ENCODE results near the gene VPS51. TPM values are rescaled to one million over a fixed set of nuclear protein-coding genes. Genes with fewer than 3 reads are reported as not detected.

VPS51 gene
- 48.6 and 156 TPM in 2 replicates for total RNA-seq (2011; cell fraction: chromatin; rRNA removed; ENCODE audit: low replicate concordance)
- total RNA-seq (2011; cell fraction: nucleolus; rRNA removed), result 126 and 134 TPM in 2 replicates
- 68.7 and 73.5 TPM in 2 replicates for total RNA-seq (2011; cell fraction: nucleoplasm; rRNA removed)
- total RNA-seq (2014; rRNA removed), result 143 and 215 TPM in 2 replicates
- 16.9 and 20.6 TPM in 2 replicates for total RNA-seq (2014; rRNA removed; fragmentation: Illumina TruSeq; extraction: Trizol)
- total RNA-seq (2015; rRNA removed; fragmentation: Illumina TruSeq; extraction: Trizol), result 40.6 and 46.8 TPM in 2 replicates
- 89.3 and 103 TPM in 2 replicates for total RNA-seq (2021)
- polyA plus RNA-seq (2011; rRNA removed), result 49.7 and 83.5 TPM in 2 replicates
- 68.7 and 145 TPM in 2 replicates for polyA plus RNA-seq (2011; cell fraction: cytosol; rRNA removed)
- polyA plus RNA-seq (2011; cell fraction: nucleus; rRNA removed), result 135 and 175 TPM in 2 replicates
- 89.1 and 104 TPM in 2 replicates for polyA plus RNA-seq (2012)
- 22.2 and 49.8 TPM in 2 replicates for polyA plus RNA-seq (2014; fragmentation: Illumina TruSeq; extraction: Trizol)
- polyA plus RNA-seq (2014; fragmentation: Nextera tagmentation; extraction: Ambion mirVana), result 1 to 10 TPM; 1.8 to 2.9 TPM
- 73.2 and 126 TPM in 2 replicates for polyA plus RNA-seq (2014; rRNA removed)
- 48.0 and 66.9 TPM in 2 replicates for polyA minus RNA-seq (2011; rRNA and poly(A)+ RNA removed)
- polyA minus RNA-seq (2011; cell fraction: cytosol; rRNA and poly(A)+ RNA removed), result 120 and 159 TPM in 2 replicates
- 55.3 and 62.1 TPM in 2 replicates for polyA minus RNA-seq (2011; cell fraction: nucleus; rRNA and poly(A)+ RNA removed)
- Bru-seq, nascent RNA, result percentile 78 among the genes with signal in this experiment
- percentile 71 among the genes with signal in this experiment for BruChase-seq, experiment 1, labeled RNA remaining after a 2-hour chase
- BruChase-seq, experiment 2, labeled RNA remaining after a 6-hour chase, result percentile 72 among the genes with signal in this experiment
- long read RNA-seq, experiment 1, transcript VPS51-201 (10 exons, 2,714 nt), result major isoform, 169 of 318 reads
- long read RNA-seq, experiment 1, partial matches to known transcripts, result 116 of 318 reads
- long read RNA-seq, experiment 1, other reads (novel, unspliced or antisense), result 33 of 318 reads
- long read RNA-seq, experiment 2, transcript VPS51-201 (10 exons, 2,714 nt), result major isoform, 49 of 106 reads
- long read RNA-seq, experiment 2, partial matches to known transcripts, result 30 of 106 reads
- long read RNA-seq, experiment 2, other reads (novel, unspliced or antisense), result 25 of 106 reads
- long read RNA-seq, experiment 3, transcript VPS51-201 (10 exons, 2,714 nt), result major isoform, 54 of 71 reads
- long read RNA-seq, experiment 3, partial matches to known transcripts, result 14 of 71 reads
- long read RNA-seq, experiment 3, other reads (novel, unspliced or antisense), result 3 of 71 reads

DNA sequence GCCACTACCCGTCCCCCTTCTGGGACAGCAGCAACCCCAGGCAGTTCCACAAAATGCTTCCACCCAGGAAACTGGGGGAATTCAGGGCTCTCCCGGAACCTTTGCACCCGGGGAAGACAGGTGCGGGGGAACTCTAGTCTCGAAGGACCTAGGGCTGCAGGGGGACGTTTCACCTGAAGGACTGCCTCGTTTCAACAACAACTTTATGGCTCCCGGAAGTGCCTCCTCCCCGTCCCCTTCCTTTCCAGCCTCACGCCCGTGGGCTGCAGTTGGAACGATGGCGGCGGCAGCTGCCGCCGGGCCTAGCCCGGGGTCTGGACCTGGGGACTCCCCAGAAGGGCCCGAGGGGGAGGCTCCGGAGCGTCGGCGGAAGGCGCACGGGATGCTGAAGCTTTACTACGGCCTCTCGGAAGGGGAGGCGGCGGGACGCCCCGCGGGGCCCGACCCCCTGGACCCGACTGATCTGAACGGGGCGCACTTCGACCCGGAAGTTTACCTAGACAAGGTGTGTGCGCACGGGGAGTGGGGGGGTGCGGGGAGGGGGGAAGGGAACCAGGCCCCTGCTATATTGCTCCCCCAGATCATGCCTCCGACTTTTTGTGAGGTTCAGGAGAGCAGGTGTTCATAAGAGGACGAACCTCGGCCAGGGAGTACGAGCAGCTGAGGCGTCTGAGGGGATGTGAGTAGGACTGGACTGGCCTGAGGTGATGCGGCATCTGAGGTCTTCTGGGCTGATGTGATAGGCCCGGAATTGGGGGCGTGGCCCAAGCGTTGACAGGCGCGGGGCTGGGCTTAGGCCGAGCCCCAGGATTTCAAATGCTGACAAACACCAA lies at the start of gene VPS51:
Gene VPS51 (plus strand): TSS at position 241 of the 833 bp plus-strand sequence. CDS start 37 bp downstream, at position 278.
- Histone ChIP-seq H3K4me1 (replicated peaks in 1 of 2; ENCODE audit: control insufficient read depth in 2 of 2, insufficient read depth in 2 of 2, low read length in 2 of 2) (peaks cover 11 to 14% of the 10 kb centered on the region in 2 experiments; a peak in 4 of 5 replicates), H3K27me3 (ENCODE audit: control insufficient read depth in 2 of 2, insufficient read depth in 2 of 2, low read length in 2 of 2) (no peaks in the 10 kb centered on the region), H3K9me3 (replicated peaks; ENCODE audit: control insufficient read depth, insufficient read depth, low read depth, low read length) (no peaks in the 10 kb centered on the region), H3K9ac (ENCODE audit: insufficient read depth in 1 of 2, low read depth in 2 of 2, low read length in 2 of 2) (peak within 1 kb of the TSS; percentile 75 to 90), H3K27ac (ENCODE audit: extremely low read depth, low read depth, low read length) (peak within 1 kb of the TSS; percentile 81), H3K9me1 (ENCODE audit: control insufficient read depth, insufficient read depth, low read length) (no peaks in the 10 kb centered on the region), H3K79me2 (ENCODE audit: control insufficient read depth, insufficient read depth, low read length) (peaks cover 16% of the 10 kb centered on the region), H2AFZ (ENCODE audit: low read depth, low read length) (peak within 1 kb of the TSS; percentile 100), H3K36me3 (ENCODE audit: control insufficient read depth, insufficient read depth, low read length) (peaks cover 16% of the 10 kb centered on the region; the same call in 2 of the 3 replicates), H3K4me2 (ENCODE audit: insufficient read depth, low read length) (peak within 1 kb of the TSS; percentile 80), H3K4me3 (peak within 1 kb of the TSS; percentile 78), H4K20me1 (replicated peaks; ENCODE audit: control insufficient read depth, insufficient read depth, low read length) (no peaks in the 10 kb centered on the region)
- TSS peak; percentile 62 for BruUV-seq (replicated peaks)
- ChIA-PET CTCF (ENCODE audit: low intra/inter-chr PET ratio) (interaction anchor here (1.1 kb wide), 1 partner anchor 83 kb away, joined by 3 read pairs; no protein-coding TSS in a partner anchor), POLR2A (interaction anchor here (0.5 to 8.4 kb wide), 11 partner anchors 8 to 733 kb away, joined by 3 to 92 read pairs (median 4); partner anchors contain the start of genes ARL2, CDC42BPG, TM7SF2 and ZNHIT2)
- DNase-seq (ENCODE audit: extremely low read depth in 1 of 4, low spot score in 3 of 4), result peak; percentile 93 to 96 (median 94)
- intact Hi-C loops (cut with micrococcal nuclease) (no loop called here), in situ Hi-C loops (cut with MboI) (no loop called here)
- FAIRE-seq, result peak; percentile 99
- WGBS (ENCODE audit: insufficient coverage, low coverage, missing lambda C conversion rate), result 0% methylated on average over 17 of the region's 52 CpGs
- peak; percentile 100 for ATAC-seq
- TF ChIP-seq ZC3H11A (IDR thresholded peaks at IDR 0.05; ENCODE audit: low read depth, low read length), result peak; percentile 93; the same call in 1 of the 2 replicates
- TF ChIP-seq HMBOX1 (IDR thresholded peaks at IDR 0.05), result no peak
- no peak for TF ChIP-seq ZNF785 (CRISPR knock-in tag; IDR thresholded peaks at IDR 0.05)
- TF ChIP-seq REST (IDR thresholded peaks at IDR 0.05; ENCODE audit: borderline replicate concordance), result no peak
- TF ChIP-seq REST (CRISPR knock-in tag; IDR thresholded peaks at IDR 0.05; ENCODE audit: low read depth), result peak; percentile 67; the same call in 1 of the 2 replicates

All from K562 (cell line).